ENCODE measurements around the gene FARP1.

GRCh38 chr13:98439896-98440295 lies 297.0 kb downstream of the FARP1 start:
- TF ChIP-seq ZNF184 (tag by site-specific recombination; IDR thresholded peaks at IDR 0.05) (no peak), BCL11B (tag by site-specific recombination; IDR thresholded peaks at IDR 0.05; ENCODE audit: low read depth) (no peak)
